Measurements from ENCODE around the gene HMGN5. TPM values are rescaled to one million over a fixed set of nuclear protein-coding genes. Genes with fewer than 3 reads are reported as not detected.

Gene HMGN5
- total and polyA plus RNA-seq, 2 of the 4 experiments (the other 2 are of a cell fraction), result 0.72 to 3.4 TPM

- H3K9ac ChIP-seq (ENCODE audit: low read depth, low read length), result no peak overlapping the region
- no TSS peak for BruUV-seq (replicated peaks)
- no peak overlapping the region for H2AFZ ChIP-seq (replicated peaks; ENCODE audit: low read length, poor library complexity)
- H2AK5ac ChIP-seq (ENCODE audit: low read depth, low read length), result no peak overlapping the region
- H3K18ac ChIP-seq (ENCODE audit: low read depth, low read length), result no peak overlapping the region
- H3K79me1 ChIP-seq (ENCODE audit: low read depth in 1 of 2, low read length in 2 of 2), result no peaks in the 10 kb centered on the region
- no peaks in the 10 kb centered on the region for H3K9me1 ChIP-seq (ENCODE audit: insufficient read depth, low read length)
- H3K4me3 ChIP-seq (ENCODE audit: insufficient read depth, low read depth, low read length), result no peak overlapping the region
- no peak overlapping the region for H2BK5ac ChIP-seq (ENCODE audit: low read depth, low read length, poor library complexity, severe bottlenecking)
- POLR2A ChIA-PET (ENCODE audit: unreplicated experiment), result no interaction called here
- no peak overlapping the region for H2AK9ac ChIP-seq (replicated peaks; ENCODE audit: low read depth, low read length, poor library complexity)
- no peak overlapping the region for H4K91ac ChIP-seq (ENCODE audit: insufficient read depth, low read depth, low read length)
- TF ChIP-seq NFE2L2 (IDR thresholded peaks at IDR 0.05; ENCODE audit: low read depth, low read length) (no peak), MAZ (IDR thresholded peaks at IDR 0.05; ENCODE audit: borderline replicate concordance, low read depth, low read length) (no peak), POLR2A (IDR thresholded peaks at IDR 0.05; ENCODE audit: low read depth, low read length) (no peak), CHD1 (IDR thresholded peaks at IDR 0.05; ENCODE audit: low read depth, low read length) (no peak), MAFK (IDR thresholded peaks at IDR 0.05; ENCODE audit: low read depth, low read length) (no peak), RAD21 (IDR thresholded peaks at IDR 0.05; ENCODE audit: low read length) (no peak), BHLHE40 (IDR thresholded peaks at IDR 0.05; ENCODE audit: low read depth, low read length) (no peak), USF2 (IDR thresholded peaks at IDR 0.05; ENCODE audit: low read depth, low read length) (no peak), CEBPB (IDR thresholded peaks at IDR 0.05; ENCODE audit: low read depth, low read length) (no peak), FOS (IDR thresholded peaks at IDR 0.05; ENCODE audit: low read depth, low read length) (no peak), MXI1 (IDR thresholded peaks at IDR 0.05; ENCODE audit: borderline replicate concordance, low read depth, low read length) (no peak)
- H2BK20ac ChIP-seq (ENCODE audit: low read depth, low read length), result no peak overlapping the region
- no peaks in the 10 kb centered on the region for H3K27me3 ChIP-seq (ENCODE audit: control insufficient read depth, insufficient read depth, low read length)
- peaks cover 1% of the 10 kb centered on the region; the same call in 1 of the 2 replicates for H3K36me3 ChIP-seq (ENCODE audit: control insufficient read depth, insufficient read depth, low read length)
- CTCF ChIA-PET, result no interaction called here
- peaks cover 9% of the 10 kb centered on the region for H3K9me3 ChIP-seq (ENCODE audit: control insufficient read depth, insufficient read depth, low read length)
- ATAC-seq (ENCODE audit: low read depth) (no peak), DNase-seq (no peak)
- dilution Hi-C loops (cut with HindIII; ENCODE audit: low sequenced_read_pairs, unreplicated experiment), result no loop called here
- WGBS, 2 experiments (ENCODE audit: extremely low coverage in 2 of 2, insufficient read length in 1 of 2), result no CpG with 5 or more reads among the region's 1 CpG
- H2BK15ac ChIP-seq (ENCODE audit: low read depth, low read length), result no peak overlapping the region
- no peak overlapping the region for H3K23ac ChIP-seq (ENCODE audit: low read depth, low read length)
- no peak overlapping the region for H2BK120ac ChIP-seq (ENCODE audit: low read depth, low read length)
- no peak overlapping the region for H3K27ac ChIP-seq (ENCODE audit: insufficient read depth, low read length)
- no peak overlapping the region for H3K4ac ChIP-seq (ENCODE audit: low read depth, low read length)
- no peaks in the 10 kb centered on the region for H4K20me1 ChIP-seq (ENCODE audit: insufficient read depth, low read length)
- in situ Hi-C loops (cut with MboI; ENCODE audit: low sequenced_read_pairs), result no loop called here
- no peak overlapping the region for H3K14ac ChIP-seq (replicated peaks; ENCODE audit: low read depth, low read length)
- no peaks in the 10 kb centered on the region for H3K4me1 ChIP-seq (ENCODE audit: control insufficient read depth, insufficient read depth, low read length)
- no peak overlapping the region for H3K56ac ChIP-seq (ENCODE audit: extremely low read depth, insufficient read depth, low read length)
- H4K5ac ChIP-seq (ENCODE audit: low read depth, low read length), result no peak overlapping the region
- intact Hi-C loops (cut with micrococcal nuclease), result no loop called here
- H4K8ac ChIP-seq (ENCODE audit: low read depth in 2 of 2, low read length in 2 of 2), result no peak overlapping the region
- H3K4me2 ChIP-seq (ENCODE audit: low read depth, low read length), result no peak overlapping the region
Measured at GRCh38 chrX:81237516-81237915, 35.8 kb upstream of the HMGN5 start.
